Retinal pigment epithelial cell (primary cell): Measurements from ENCODE around the gene CCR1.
"Not testable (repeated sequence)": the region's sequence is repeated elsewhere in the genome, so short reads cannot be mapped to it uniquely, and the experiment has no call there.

Experiments
- DNase-seq: peaks from one replicate; pipeline ENCODE4 v3.0.0-alpha.2; 2010; ENCODE audit warnings: low read depth
- H3K4me3 ChIP-seq: 2 replicates; pipeline ENCODE4 v1.5.1; 2011; ENCODE audit warnings: mild to moderate bottlenecking, low read length, control low read depth, moderate library complexity
- TF ChIP-seq, protein P1 (sequence below): conservative IDR thresholded peaks from 2 replicates; pipeline ENCODE4 v1.5.1; 2011; ENCODE audit warnings: low read depth, low read length, control low read depth, inconsistent platforms

The CCR1 gene

DNA sequence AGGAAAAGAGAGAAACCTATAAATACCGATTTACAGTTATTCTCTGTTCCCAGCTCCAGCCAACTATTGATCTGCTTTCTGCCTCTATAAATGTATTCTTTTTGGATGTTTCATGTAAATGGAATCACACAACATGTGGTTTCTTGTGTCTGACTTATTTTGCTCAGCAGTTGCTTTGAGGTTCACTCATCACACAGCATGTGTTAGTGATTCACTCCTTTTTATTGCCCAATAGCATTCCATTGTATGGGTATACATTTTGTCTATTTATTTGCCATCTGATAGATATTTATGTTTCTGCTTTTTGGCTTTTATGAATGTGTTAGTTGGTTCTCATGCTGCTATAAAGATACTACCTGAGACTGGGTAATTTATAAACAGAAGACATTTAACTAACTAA lies 23.6 kb downstream of the CCR1 start:
- no peak for DNase-seq
- TF ChIP-seq, protein P1, sequence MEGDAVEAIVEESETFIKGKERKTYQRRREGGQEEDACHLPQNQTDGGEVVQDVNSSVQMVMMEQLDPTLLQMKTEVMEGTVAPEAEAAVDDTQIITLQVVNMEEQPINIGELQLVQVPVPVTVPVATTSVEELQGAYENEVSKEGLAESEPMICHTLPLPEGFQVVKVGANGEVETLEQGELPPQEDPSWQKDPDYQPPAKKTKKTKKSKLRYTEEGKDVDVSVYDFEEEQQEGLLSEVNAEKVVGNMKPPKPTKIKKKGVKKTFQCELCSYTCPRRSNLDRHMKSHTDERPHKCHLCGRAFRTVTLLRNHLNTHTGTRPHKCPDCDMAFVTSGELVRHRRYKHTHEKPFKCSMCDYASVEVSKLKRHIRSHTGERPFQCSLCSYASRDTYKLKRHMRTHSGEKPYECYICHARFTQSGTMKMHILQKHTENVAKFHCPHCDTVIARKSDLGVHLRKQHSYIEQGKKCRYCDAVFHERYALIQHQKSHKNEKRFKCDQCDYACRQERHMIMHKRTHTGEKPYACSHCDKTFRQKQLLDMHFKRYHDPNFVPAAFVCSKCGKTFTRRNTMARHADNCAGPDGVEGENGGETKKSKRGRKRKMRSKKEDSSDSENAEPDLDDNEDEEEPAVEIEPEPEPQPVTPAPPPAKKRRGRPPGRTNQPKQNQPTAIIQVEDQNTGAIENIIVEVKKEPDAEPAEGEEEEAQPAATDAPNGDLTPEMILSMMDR: no peak
- H3K4me3 ChIP-seq: no peak overlapping the region

DNA sequence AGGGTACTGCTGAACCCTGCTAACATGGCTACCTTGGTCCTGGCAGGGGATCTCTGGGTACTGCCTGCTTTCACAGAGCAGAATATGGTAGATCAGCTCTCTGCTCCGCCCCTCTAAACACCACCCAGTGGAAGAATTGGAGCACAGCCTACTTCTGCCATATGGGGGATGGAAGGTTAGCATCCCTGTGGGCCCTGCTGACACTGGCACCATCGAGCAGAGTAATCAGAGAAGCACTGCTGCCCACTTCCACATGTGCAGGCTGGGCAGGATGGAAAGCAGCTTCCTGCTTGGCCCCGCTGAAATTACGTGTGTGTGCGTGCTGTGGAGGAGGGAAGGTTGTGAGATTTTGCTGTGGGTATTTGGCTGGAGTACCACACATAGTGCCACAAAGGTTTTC lies 24.8 kb downstream of the CCR1 start:
- no peak overlapping the region for H3K4me3 ChIP-seq
- DNase-seq: no peak
- TF ChIP-seq, protein P1: no peak

DNA sequence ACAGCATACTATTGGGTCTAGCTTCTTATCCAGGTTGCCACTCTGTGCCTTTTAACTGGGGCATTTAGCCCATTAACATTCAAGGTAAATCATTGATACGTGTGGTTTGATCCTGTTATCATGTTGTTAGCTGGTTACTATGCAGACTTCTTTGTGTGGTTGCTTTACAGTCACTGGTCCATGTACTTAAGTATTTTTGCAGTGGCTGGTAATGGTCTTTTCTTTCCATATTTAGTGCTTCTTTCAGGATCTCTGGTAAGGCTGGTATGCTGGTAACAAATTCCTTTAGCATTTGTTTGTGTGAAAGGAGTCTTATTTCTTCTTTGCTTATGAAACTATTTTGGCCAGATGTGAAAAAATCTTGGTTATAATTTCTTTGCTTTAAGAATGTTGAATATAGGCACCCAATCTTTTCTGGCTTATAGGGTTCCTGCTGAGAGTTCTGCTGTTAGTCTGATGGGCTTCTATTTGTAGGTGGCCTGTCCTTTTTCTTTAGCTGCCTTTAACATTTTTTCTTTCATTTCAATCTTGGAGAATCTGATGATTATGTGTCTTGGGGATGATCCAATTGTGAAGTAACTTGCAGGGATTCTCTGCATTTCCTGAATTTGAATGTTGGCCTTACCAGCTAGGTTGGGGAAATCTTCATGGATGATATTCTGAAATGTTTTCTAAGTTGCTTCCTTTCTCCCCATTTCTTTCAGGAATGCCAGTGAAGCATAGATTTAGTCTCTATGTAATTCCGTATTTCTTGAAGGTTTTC lies 39.3 kb downstream of the CCR1 start:
- DNase-seq: no peak
- TF ChIP-seq, protein P1: no peak
- H3K4me3 ChIP-seq: no peak overlapping the region

DNA sequence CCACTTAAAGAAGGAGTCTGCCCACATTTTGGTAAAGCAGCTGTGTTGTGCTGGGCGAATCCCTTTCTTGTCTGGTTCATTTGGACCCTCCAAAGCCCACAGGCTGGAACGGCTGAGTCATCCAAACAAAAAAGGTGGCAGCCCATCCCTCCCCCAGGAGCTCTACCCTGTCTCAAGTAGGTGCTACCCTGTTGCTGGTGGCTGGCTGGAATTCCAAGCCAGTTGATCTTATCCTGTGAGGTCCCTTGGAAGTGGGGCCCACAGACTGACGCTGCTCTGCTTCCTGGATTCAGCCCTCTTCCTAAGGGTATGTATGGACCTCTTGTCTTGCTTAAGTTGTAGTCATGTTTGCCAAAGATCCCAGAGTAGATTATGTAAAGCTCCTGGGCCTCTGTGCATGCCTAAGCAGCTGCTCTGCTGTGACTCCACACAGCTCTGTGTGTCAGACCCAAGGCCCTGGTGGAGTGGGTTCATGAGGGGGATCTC lies 44.5 kb downstream of the CCR1 start:
- DNase-seq: peak; percentile 6
- no peak overlapping the region for H3K4me3 ChIP-seq
- TF ChIP-seq, protein P1: no peak

DNA sequence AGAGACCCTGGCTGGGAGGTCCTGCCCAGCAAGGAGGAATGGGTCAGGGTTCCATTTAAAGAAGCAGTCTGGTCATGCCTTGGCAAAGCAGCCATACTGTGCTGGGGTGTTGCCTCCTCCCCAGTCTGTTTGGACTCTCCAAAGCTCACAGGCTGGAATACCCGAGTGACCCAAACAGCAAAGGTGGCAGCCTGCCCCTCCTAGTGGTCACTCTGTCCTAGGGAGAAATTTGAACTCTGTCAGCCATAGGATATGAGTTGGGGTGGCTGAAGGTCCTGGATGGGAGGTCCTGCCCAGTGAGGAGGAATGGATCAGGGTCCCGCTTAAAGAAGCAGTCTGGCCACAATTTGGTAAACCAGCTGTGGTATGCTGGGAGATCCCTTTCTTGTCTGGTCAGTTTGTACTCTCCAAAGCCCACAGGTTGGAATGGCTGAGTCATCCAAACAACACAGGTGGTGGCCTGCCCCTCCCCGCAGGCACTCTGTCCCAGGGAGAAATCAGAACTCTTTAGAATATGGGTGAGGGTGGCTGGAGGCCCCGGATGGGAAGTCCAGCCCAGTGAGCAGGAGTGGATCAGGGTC lies 45.0 kb downstream of the CCR1 start:
- H3K4me3 ChIP-seq: no peak overlapping the region
- TF ChIP-seq, protein P1: peak; percentile 17
- DNase-seq: no peak

DNA sequence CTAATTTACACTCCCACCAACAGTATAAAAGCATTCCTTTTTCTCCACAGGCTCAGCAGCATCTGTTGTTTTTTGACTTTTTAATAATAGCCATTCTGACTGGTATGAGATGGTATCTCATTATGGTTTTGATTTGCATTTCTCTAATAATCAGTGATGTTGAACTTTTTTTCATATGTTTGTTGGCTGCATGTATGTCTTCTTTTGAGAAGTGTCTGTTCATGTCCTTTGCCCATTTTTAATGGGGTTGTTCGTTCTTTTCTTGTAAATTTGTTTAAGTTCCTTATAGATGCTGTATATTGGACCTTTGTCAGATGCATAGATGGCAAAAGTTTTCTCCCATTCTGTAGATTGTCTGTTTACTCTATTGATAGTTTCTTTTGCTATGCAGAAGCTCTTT lies 50.4 kb downstream of the CCR1 start:
- H3K4me3 ChIP-seq, DNase-seq: not testable (repeated sequence)

DNA sequence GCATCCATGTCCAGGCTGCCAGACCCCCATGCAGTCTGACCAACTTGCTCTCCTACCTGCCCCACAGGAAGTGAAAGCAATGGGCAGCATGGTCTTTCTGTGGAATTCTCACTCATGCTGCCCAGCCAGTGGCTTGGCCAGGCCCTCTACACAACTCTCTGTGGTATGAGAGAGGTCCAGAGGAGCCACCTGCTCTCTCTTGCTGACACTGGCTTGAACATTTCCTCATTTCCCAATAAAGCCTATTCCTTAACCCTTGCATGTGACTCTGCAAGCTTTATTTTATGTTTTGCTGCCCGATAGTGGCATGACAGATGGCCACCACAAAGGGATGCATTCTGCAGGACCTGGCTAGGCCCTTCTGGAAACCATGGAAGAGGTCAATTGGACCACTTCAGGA lies 53.8 kb downstream of the CCR1 start:
- no peak overlapping the region for H3K4me3 ChIP-seq
- no peak for DNase-seq
- TF ChIP-seq, protein P1: no peak
